NCI-H2029 (cell line): ENCODE results near the gene GEMIN8.

ENCODE experiments used
- DNase-seq: peaks from one replicate; lab custom pipeline; 2025; lab: John Stamatoyannopoulos, UW

Gene GEMIN8

DNA sequence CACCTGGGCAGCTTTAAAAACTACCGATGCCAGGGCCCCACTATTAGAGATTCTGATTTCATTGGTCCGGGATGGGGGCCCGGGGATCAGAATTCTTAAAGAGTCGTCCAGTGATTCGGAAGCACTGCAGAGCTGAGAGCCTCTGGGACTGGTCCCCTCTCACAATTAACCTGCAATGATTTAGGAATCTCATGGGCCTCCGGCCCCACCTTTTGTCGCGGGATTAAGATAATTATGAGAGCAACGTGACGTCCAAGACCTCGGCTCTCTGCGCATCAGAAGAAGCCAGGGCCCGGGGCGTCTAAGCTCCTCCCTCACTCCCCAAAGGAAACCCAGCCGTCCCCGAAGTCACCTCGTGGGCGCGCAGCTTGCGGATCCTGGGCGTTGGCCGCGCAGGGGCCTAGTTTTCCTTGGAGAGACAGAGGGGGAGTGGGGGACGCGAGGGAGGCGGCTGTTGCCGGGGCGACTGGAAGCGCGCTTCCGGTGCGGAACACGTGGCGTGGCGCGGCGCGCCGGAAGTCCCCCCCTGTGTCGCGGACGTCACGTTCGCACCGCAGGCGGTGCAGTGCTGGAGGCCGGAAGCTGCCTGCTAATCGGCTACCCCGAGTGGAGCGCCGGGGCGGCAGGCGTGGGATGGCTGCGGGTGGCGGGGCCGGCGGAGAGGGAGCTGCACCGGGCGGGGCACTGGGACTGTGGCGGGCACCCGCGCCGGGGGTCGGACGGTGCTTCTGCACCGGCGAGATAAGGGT lies at the start of gene GEMIN8:
Gene GEMIN8, minus strand, starts transcription at position 468 of the 749 bp plus-strand sequence. CDS start 8,414 bp downstream, outside the sequence.
- DNase-seq, result peak; percentile 54

DNA sequence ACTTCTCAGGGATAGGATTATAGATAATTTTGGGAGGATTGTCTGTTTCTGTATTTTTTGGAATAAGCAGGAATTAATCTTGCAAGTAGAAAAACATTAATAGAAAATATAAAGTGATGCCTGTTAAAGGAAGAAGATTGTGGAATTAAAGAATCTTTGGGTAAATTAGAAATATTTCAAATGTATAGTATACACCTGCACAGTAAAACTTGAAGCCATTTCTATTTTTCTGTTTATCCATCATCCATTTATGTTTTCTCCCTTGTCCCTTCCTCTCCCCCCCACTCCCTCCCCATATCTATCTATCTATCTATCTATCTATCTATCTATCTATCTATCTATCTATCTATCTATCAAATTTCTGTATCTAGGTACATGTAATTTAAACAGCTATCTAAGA lies 46.9 kb upstream of the GEMIN8 start:
- DNase-seq, result no peak

GRCh38 chrX:14073556-14073955 lies 43.9 kb upstream of the GEMIN8 start:
- no peak for DNase-seq

DNA sequence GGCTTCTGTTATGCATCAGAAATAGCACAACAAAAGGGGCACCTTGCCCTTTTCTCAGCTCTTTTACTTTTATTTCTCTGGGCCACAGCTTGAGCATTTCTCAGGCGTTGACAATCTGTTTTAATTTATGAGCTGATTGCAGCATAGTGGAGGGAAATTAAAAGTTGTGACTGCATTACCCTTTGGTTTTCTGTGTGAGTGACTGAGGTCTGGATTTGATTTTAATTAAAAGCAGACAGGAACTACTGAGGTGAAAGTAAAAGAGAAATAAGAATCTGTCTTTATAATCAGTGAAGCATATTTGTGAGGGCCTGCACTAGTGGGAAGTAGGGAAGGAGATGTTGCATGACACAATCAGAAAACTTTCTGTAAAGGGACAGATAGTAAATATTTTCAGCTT lies 43.4 kb upstream of the GEMIN8 start:
- DNase-seq, result no peak

- no peak for DNase-seq
These were observed 36.1 kb upstream of the GEMIN8 start for GRCh38 chrX:14065800-14066199.

DNA sequence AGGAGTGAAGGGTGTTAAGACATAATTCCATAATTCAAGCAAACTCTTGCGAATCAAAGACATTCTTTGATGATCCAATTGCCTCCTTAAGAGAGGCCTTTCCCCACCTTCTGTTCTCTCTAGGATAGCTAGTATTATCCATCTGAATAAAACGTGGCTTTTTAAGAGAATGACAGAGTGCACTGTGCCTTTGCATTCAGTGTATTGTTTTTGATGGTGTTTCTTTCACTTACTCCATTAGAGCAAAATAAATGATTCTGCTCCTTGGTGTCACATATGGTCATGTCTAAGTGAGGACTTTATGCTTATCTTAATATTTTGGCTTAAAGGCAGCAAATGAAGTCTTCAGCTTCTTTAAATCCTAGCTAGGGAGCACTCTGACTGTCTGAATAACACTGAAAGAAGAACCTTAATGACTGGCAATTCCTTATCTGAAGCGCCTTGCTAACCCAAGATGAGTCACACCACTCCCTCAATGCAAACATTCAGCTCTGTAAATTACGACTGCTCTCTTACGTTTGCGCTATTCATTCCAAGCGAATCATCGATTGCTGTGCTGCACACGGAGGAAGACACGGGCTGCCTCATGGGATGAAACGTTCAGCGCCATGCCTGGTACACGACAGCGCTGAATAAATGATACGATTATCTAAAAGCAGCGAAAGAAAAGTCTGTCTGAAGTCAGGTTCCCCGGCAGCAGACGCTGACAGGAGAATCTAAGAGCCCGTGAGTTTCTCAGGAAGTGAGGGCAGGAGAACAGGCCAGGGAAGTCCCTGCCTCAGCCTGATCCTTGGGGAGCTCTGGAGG lies 35.1 kb upstream of the GEMIN8 start:
- DNase-seq, result no peak

GRCh38 chrX:14062524-14062923 lies 32.8 kb upstream of the GEMIN8 start:
- no peak for DNase-seq

DNA sequence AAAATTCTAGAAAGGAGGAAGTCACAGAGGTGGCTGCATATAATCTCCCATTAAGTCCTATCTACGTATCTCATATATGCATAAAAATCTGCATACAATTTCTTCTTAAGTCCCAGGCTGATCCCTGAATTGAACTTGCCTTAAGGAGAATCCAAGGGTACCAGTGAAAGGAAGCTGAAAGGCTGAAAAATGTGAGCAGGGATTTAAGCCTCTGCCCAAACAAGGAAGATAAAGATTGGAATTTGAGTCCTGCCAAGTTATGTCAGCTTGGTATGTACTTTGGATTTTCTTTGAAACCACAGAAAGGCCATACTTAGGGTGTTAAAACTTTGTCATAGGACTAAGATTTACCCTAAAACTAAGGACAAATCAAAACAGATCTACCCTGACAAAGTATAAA lies 26.5 kb upstream of the GEMIN8 start:
- DNase-seq, result no peak

- DNase-seq, result no peak
These were observed 21.7 kb upstream of the GEMIN8 start for GRCh38 chrX:14051416-14051815.

DNA sequence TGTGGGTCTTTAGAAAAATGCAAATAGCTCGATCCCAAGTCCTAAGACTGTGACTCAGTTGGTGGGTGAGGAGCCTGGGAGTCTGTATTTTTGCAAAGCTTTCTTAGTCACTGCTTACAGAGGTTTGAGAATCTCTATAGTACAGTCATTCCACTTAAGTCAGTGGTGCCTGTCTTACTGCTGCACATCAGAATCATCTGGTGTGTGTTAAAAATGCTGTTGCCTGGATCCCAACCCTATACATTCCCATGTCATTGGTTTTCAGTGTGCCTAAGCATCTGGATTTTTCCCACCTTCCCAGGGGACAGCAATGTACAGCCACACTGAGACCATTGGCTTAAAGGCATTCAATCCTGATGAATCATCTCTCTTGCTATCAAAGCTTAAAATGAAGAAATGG lies 21.0 kb upstream of the GEMIN8 start:
- DNase-seq, result no peak

DNA sequence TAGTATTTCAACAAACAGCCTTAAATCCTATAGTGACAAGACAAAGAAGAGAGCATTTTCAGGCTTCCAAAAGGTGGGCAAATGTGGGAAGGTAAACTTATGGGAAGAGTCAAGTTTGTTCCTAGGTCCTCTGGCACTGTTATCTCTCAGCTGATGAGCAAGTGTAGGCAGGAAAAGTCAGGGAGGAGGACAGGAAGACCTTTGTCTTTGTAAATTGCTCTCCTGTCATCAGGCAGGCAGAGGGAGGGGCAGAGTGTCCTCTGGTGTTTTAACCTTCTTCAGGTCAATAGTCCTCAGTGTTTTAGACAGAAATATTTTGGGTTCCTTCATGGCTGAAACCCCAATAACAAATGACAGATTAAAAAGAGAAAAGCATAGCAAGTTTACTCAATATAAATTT lies 13.5 kb upstream of the GEMIN8 start:
- no peak for DNase-seq

DNA sequence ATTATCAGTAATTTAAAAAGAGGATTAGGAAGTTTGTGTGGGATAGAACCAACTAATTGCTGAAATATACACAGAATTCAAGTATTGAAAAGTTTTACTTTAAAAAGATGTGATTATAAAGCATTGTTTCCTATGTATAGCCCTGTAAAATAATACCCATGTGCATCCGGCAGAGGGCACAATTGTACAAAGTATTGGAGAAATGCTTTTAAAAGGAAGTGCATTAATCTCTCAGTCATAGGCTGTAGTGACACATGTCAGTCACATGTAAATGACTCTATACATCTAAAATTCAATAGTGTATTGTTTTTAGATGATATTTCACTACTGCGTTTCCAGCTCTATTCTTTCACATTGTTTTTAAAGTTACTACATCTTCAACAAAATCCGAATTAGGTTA lies 9.7 kb upstream of the GEMIN8 start:
- no peak for DNase-seq

GRCh38 chrX:14038375-14039085 lies 8.8 kb upstream of the GEMIN8 start:
- DNase-seq, result no peak

GRCh38 chrX:14032406-14032805 lies 2.7 kb upstream of the GEMIN8 start:
- DNase-seq, result peak; percentile 12

- DNase-seq, result no peak
These were observed 460 bp upstream of the GEMIN8 start for GRCh38 chrX:14030174-14030530.

- DNase-seq, result no peak
These were observed 660 bp downstream of the GEMIN8 start for GRCh38 chrX:14029039-14029424.

DNA sequence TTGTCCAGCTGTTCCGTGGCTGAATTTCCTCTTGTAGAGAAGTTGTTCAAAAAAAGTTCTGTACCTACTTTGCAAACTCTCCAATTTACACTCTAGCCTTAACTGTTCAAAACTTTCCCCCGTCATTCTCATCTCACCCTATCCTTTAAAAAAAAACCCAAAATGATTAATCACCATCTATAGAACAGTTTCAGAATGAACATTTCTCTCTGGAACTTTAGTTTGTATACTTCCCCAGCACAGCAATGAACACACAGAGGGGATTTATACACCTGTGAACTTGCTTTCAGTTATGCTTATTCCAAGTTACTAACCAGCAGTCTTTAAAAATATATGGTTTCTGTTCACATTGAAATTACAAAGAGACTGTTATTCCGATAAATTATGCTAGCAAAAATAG lies 1.2 kb downstream of the GEMIN8 start:
- no peak for DNase-seq

- no peak for DNase-seq
These were observed 2.1 kb downstream of the GEMIN8 start for GRCh38 chrX:14027511-14028019.

DNA sequence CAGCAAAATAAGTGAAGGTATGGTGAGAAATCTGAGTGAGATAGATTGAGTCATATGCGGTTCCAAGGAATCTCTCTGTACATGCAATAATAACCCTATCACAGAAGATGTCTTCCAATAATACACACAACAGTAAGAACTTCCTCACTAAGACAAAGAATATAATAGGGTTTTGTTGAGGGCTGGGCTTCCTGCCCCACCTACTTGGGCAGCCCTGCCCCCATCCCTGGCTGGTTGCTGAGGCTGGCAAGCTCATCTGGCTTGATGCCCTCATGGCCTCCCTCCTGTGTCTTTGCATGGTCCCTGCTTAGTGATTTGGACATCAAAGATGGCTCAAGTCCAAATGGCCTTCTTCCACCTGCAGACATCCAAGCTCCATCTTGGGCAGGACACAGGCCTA lies 2.7 kb downstream of the GEMIN8 start:
- DNase-seq, result no peak

DNA sequence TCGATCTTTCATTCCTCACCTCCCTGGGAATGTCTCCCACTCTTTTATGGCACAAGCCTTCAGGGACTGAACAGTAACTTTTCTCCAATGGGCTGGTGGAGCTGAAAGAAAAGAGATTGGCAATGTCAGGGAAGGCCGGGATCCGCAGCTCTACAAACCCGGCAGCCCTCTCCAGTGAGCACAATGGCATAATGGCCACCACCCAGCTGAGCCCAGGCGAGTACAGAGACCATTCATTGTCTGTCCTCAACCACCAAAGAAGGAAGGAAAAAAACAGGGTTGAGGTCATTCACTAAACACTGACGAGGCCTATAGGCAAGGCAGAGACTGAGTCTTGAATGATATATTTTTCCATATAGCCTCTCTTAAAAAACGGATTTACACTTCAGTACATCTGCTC lies 3.6 kb downstream of the GEMIN8 start:
- DNase-seq, result no peak

GRCh38 chrX:14022019-14022418 lies 7.7 kb downstream of the GEMIN8 start:
- no peak for DNase-seq

GRCh38 chrX:14017399-14017798 lies 12.3 kb downstream of the GEMIN8 start:
- DNase-seq, result no peak

DNA sequence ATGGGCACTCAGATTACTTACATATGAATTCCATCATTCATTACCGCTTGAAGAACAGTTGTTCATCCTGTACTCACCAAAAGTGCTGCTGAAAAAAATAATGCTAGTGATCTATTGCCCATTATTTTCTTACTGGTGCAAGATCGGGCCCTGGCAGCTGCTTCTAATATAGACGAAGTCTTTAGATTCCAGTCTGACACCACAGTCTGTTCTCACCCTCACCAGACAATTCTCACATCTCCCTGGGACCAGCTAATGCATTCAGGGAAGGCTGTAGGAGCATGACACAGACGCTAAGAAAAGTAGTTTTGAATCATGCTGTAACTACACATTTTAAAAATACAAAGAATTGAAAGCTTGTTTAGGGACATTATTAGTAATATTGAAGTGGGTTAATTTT lies 13.8 kb downstream of the GEMIN8 start:
- DNase-seq, result no peak
